NCI-H345 treated with DMSO at 0.1 percent for 48 hours (cell line): ENCODE results near the gene VMP1.

Experiments used
- DNase-seq: peaks from one replicate; lab custom pipeline; 2025; ENCODE audit not compliant: unreplicated experiment; lab: John Stamatoyannopoulos, UW

Gene VMP1

DNA sequence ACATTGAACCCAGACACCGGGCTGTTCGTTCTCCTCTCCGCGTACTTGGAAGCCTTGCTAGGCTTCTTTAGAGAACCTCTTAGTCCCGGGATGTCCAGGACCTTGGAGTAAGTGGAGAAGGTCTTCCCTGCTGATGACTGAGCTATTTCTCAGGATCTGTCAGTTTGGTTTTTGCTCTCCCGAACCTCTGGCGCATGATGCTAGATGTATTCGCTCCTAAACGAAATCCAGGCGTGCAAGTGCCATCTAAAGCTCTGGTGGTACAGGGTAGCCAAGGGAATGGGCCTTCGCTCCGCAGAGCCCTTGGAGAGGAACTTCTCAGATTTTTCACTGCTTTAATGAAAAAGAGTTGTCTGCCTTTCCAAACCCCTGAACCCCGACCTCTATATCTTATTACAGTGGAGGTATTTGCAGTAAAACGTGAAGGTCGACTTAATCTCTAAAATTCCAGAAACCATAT is 547 bp downstream of the VMP1 start:
- no peak for DNase-seq

DNA sequence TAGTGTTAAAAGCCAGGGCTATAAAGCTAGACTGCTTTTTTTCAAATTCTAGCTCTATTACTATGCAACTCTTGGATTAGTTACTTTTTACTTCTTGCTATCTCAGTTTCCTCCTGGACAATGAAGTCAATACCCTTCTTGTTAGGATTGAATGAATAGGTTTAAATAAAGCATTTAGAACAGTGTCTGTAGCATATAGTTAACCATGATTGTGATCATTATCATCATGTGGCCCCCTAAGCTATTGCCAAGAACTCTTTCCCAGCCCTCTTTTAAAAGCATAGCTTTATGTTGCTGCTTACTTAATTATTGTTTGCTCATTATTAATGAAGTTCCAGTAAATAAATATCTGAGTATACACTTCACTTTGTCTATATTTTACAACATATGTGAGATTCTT is 4.5 kb downstream of the VMP1 start:
- DNase-seq: no peak

DNA sequence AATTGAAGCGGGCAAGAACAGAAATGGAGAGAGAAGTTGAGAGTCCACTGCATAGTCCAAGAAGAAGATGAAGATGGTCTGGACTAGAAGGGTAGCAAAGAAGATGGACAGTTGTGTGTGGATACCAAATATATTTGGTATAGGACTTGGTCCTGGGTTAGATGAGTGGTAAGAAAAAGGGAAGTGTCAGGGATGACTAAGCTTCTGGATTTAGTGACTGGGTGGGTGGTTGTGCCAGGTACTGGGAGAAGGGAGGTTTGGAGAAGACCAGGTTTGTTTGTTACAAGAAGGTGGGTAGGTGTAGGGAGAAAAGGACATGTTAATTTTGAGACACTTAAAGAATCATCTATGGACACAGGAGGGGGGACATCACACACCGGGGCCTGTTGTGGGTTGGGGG is 5.4 kb downstream of the VMP1 start:
- DNase-seq: no peak

DNA sequence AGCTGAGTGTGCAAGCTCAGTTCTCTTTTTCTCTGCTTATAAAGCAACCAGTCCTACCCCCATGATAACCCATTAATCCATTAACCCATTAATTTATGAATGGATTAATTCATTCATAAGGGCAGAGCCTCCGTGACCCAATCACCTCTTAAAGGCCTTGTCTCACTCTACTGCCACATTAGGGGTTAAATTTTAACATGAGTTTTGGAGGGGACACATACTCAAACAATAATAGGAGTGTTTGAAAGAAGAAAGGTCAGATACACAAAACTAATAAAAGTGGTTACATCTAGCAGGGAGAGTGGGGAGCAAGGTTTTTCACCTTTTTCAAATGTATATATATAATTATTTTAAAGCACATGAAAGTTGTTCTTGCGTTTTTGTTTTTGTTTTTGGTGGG is 6.8 kb downstream of the VMP1 start:
- DNase-seq: no peak

DNA sequence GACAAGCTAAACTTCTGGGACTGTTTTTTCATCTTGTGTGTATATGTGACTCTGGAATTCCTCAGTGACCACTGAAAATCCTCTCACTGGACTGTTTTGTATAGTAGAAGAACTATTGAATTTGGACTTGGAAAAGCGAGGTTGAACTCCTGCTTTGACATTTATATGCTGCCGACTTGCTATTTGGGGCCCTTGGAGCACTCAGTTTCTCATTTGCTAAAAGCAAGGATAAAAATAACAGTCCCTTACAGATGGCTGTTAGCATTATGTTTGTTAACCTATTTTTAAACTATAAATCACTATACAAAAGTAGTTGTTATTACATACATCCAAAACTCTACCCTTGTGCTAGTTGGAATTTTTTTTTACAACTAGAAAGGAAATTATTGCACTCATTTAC is 9.0 kb downstream of the VMP1 start:
- no peak for DNase-seq

DNA sequence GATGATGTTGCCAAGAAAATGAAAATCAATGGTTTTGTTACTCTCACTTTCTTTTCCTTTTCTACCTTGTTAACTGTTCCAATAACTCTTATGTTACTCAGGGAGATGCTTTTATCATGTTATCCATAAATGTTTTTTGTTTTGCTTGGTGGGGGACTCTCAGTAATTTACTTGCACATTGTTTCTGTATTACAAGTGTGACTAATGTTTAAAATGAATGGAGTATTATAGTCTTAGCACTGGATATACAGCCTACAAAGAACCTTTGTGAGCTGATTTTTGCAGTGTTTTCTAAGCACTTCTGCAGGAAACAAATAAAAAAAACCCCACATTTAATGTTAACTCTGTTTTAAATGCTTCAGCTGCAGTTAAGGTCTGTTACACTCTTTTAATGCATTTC is 12.1 kb downstream of the VMP1 start:
- no peak for DNase-seq

DNA sequence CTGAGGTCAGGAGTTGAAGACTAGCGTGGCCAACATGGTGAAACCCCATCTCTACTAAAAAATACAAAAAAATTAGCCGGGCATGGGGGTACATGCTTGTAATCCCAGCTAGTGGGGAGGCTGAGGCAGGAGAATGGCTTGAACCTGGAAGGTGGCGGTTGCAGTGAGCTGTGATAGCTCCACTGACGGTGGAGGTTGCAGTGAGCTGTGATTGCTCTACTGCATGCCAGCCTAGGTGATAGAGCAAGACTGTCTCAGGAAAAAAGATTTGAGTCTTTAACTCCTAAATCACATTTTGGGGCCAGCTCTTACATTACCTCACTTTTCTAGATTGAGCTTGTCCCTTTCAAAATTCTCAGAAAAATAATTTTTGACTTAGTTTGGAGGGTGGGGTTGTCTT is 15.2 kb downstream of the VMP1 start:
- no peak for DNase-seq

DNA sequence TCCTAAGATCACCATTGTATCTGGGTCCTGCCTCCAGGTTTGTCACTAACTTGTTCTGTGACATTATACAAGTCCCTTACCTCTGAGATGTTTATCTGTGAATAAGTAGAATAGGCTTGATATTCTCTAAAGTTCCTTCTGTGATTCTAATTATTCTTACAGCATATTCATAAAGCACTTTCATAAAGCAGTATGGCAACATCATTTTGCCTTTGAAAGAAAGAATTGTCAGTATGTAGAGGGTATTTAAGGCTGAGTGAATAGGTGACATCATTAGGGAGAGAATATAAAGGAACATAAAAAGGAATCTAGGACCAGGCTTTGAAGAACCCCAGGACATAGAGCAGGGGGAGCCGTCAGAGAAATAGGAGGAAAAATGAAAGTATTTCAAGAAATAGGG is 15.6 kb downstream of the VMP1 start:
- no peak for DNase-seq

DNA sequence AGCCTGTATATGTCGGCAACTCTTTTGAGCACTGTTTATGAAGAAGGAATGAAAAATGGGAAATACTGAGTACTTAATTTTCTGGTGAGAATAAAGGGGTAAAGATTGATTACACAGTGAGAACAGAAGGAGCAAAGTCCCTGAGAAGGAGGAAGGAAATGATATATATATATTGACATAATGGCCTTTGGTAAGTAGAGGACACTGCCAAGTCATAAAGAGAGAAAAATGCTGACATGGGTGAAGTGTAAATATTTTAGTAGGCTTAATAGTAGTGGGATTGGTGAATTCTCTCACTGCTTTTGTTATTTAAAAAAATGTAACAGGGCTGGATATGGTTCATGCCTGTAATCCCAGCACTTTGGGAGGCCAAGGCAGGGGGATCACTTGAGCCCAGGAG is 16.2 kb downstream of the VMP1 start:
- no peak for DNase-seq

DNA sequence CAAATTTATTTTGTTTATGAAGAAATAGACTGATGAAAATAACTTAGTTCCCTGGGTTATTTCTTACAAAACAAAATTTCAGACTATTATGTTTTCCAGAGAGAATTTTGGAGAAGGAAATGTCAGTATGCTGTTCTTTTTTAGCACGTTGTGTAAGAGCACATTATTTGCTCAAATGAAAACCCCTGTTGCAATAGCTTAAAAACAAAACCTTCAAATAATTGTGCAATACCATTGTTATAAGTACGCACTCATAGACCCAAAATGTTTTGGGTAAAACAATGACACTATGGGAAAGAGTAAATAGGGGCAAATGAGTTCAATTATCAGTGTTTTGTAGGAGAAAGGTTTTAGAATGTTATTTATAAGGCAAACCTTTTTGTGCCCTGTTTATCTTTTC is 18.2 kb downstream of the VMP1 start:
- DNase-seq: no peak

DNA sequence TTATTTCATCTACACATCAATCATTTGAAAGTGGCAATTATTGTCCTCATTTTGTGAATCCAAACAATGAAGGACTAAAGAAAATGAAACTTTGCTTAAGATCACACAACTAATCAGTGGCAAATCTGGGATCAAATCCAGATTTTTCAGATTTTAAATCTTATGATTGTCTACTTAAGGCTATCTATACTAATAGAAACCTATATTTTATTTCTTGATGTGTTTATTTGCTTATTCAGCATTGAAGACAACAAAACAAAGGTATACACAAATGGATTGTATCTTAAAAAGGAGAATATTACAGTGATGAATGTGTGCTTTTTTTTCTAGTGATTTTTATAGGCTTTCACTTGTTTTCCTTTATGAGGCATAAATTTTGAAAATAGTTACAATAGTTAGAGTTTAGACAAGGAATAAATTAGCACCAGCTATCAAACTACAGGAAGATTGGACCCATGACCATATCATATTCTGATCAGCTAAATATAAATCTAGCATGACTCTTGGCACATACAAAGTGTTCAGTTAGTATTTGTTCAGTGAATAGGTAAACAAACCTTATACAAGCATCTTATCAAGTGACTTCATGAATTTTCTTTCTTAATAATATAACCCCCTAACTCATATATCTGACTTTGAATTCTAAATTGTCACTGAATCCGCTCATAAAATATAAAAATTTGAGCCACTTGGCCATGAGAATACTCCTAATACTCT is 20.5 kb downstream of the VMP1 start:
- DNase-seq: no peak

DNA sequence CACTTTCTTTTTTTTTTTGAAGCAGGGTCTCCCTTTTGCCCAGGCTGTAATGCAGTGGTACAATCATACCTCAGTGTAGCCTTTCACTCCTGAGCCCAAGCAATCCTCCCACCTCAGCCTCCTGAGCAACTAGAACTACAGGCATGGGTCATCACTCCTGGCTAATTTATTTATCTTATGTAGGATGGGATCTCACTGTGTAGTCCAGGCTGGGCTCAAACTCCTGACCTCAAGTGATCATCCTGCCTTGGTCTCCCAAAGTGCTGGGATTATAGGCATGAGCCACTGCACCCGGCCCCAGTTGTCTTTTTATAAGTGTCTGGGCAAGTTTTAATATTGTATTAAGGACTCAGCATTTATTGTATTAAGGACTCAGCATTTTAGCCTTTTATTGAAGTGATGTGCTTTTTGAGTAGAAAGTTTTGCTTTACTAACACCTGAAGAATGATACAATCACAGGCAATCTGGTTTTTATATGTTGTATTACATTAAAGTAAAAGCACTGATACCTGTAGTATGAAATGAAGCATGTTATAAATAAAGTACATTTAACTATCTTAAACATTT is 22.9 kb downstream of the VMP1 start:
- no peak for DNase-seq

DNA sequence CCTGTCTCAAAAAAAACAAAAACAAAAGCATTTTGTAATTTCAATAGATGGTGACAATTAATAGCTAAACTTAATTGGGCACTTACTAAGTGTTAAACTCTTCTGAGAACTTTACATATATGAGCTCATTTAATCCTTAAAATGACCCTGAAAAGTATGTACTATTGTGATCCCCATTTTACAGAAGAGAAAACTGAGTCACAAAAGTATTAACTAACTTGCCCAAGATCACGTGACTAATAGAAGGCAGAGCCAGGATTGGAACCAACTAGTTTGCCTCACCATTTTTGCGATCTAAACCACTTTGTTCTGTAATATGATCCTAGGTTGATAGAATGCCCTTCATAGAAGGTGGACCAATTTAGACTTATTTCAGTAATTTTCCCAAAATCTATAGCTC is 26.2 kb downstream of the VMP1 start:
- DNase-seq: no peak

DNA sequence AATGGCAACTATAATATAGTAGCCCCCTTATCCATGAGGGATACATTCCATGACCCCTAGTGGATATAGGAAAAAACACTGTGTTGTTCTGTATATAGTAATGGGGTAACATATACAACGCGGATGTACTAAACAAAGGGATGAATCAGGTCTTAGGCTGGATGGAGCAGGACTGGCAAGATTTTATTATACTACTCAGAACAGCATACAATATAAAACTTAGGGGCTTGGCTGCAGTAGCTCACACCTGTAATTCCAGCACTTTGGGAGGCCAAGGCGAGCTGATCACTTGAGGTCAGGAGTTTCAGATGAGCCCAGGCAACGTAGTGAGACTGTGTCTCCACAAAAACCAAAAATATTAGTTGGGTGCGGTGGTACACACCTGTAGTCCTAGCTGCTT is 26.8 kb downstream of the VMP1 start:
- DNase-seq: no peak

DNA sequence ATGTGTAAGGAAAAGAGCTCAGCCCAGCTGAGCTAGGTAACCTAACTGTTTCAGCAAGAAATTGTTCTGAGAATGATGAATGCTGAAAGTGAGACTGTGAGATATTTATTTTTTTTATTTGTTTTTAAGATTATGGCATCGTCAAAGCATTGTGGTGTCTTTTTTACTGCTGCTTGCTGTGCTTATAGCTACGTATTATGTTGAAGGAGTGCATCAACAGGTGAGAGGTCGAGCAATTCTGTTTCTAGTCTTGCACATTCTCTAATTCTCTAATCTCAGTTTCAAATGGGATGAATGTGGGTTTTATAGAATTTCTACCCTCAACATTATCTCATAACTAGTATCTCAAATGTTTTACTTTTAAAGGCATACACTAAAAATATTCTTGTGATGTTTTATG is 29.9 kb downstream of the VMP1 start:
- no peak for DNase-seq

DNA sequence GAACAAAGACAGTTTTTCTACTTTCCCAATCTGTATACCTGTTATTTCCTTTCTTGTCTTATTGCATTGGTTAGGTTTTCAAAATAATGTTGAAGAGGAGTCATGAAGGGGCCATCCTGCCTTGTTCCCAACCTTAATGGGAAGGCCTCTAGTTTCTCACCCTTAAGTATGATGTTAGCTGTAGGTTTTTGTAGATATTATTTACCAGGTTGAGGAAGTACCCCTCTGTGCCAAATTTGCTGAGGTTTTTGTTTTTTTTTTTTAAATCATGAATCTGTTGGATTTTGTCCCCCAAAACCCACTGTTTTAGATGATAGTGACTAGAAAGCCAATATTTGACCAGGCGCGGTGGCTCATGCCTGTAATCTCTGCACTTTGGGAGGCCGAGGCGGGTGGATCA is 36.4 kb downstream of the VMP1 start:
- no peak for DNase-seq

DNA sequence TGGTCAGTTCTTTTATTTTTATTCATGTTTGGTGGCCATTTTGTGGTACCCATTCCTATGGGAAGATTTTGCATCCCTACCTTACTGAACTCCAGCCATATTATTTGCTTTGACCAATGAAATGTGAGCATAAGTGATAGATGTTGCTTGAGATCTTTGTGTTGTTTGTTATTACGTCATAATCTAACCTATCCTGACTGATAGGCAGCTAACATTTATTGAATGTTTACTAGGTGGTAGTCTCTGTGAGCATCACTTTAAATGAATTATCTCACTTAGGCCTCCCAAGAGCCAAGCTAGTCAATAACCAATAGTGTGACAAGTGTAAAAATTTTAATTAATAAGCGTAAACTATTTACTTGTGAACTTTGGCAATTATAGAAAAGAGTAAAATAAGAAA is 37.6 kb downstream of the VMP1 start:
- DNase-seq: no peak

DNA sequence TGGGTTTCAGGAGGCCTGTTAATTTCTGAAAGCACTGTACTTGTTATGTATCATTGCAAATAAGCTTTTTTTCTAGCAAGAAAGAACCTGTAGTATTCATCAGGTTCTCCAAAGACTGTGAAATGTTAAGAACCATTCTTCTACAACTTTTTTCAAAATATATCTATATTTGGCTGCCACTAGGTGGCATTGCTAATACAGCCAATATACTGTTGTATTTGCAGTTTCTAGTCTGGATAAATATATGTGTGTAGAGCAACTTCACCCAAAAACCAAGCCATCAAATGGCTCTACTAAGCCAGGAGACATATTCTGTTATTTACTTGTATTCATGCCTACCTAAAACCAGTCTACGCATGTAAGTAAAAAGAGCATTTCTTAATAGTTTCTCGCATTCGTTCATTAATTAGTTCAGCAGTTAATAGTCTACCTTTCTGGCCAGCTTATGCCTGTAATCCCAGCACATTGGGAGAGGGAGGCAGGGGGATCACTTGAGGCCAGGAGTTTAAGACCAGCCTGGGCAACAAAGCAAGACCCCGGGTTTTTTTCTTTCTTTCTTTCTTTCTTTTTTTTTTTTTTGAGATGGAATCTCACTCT is 39.5 kb downstream of the VMP1 start:
- DNase-seq: no peak

DNA sequence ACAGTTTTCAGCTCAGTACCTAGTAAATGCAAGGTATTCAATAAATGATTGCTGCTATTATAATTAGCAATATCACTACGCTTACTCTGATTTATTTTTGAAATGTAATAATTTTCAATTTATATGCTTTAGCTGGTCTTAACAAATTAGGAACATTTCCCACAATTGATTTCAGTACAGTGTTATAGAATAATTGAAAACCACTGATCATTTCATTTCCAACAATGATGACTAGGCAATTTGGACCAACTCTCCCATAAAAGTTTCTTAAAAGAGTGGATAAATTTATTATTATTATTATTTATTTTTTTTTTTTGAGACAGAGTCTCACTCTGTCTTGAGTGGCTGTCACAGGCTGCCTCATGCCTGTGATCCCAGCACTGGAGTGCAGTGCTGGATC is 41.1 kb downstream of the VMP1 start:
- DNase-seq: no peak

DNA sequence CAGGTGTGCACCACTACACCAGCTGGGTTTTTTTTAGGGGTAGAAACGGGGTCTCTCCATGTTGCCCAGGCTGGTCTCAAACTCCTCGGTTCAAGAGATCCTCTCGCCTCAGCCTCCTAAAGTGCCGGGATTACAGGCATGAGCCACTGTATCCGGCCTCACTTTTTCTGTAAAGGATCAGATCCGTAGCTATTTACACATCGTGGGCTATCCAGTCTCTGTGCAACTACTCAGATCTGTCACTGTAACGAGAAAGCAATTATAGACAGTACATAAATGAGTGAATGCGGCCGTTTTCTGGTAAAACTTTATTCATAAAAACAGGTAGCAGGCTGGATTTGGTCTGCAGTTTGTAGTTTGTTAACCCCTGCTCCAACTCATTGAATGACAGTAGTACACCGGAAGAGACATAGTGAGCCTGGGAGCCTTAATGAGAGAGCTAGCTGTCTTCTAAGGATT is 44.5 kb downstream of the VMP1 start:
- DNase-seq: no peak

DNA sequence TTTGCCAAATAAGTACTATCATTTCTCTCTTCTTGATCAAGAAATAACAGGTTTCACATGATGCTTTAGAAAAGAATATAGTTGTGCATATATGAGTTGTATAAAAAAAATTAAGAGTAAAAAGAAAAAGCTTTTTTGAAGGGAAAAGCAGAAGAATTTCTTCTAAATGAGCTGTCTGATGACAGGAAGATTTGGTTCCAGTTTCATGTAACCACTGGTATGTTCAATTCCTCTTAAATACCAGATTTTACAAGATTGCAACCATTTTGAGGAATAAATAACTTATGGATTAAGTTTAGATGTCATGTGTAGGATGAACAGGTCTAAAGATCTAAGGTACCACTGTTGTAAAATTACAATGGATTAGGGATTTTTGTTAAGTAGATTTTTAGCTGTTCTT is 45.0 kb downstream of the VMP1 start:
- no peak for DNase-seq

DNA sequence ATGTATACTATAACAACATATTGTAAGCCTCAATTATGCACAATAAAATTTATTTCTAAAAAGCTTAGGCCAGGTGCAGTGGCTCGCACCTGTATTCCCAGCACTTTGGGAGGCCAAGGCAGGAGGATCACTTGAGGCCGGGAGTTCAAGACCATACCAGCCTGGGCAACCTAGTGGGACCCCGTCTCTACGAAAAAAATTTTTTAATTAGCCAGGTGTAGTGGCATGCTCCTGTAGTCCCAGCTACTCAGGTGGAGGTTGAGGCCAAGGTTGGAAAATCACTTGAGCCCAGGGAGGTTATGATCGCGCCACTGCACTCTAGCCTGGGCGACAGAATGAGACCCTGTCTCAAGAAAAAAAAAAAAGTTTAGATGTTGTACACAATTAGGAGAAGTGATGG is 45.5 kb downstream of the VMP1 start:
- DNase-seq: no peak
